GM18861 (cell line): ENCODE measurements around the gene TCN1.
"Not testable (repeated sequence)": the region's sequence is repeated elsewhere in the genome, so short reads cannot be mapped to it uniquely, and the experiment has no call there.

Experiments
- ATAC-seq: cut with Tn5 transposase; IDR thresholded peaks from one replicate; pipeline ENCODE4 v1.9.1; 2021; ENCODE audit not compliant: unreplicated experiment

TCN1 gene

GRCh38 chr11:59866397-59866796 is at the start of gene TCN1:
TSS of gene TCN1 (minus strand) at chr11:59866487. CDS start at chr11:59866470, 17 bp downstream.
- ATAC-seq, result no peak

DNA sequence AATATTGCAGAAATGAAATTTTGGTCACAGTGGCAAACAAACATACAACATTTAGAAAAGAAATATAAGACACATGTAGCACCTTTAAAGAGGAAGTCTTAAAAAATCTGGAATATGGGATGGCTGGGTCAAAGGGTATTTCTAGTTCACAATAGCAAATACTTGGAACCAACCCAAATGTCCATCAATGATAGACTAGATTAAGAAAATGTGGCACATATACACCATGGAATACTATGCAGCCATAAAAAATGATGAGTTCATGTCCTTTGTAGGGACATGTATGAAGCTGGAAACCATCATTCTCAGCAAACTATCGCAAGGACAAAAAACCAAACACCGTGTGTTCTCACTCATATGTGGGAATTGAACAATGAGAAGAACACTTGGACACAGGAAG is 37.3 kb upstream of the TCN1 start:
- ATAC-seq, result not testable (repeated sequence)

GRCh38 chr11:59901306-59901705 is 35.0 kb upstream of the TCN1 start:
- no peak for ATAC-seq

GRCh38 chr11:59900366-59901126 is 34.3 kb upstream of the TCN1 start:
- no peak for ATAC-seq

GRCh38 chr11:59899532-59899931 is 33.2 kb upstream of the TCN1 start:
- no peak for ATAC-seq

DNA sequence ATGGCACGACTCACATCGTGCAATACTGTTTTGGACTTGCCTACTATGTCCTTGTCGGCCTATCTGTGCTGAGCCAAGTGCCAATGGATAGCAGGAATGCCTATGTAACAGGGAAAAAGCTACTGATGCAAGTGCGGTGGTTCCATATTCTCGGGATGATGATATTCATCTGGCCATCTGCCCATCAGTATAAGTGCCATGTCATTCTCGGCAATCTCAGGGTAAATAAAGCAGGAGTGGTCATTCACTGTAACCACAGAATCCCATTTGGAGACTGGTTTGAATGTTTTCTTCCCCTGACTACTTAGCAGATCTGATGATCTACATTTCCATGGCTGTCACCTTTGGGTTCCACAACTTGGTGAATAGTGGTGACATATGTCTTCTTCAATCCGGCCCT is 32.4 kb upstream of the TCN1 start:
- ATAC-seq, result no peak

- ATAC-seq, result no peak
Observed at GRCh38 chr11:59898046-59898445, 31.8 kb upstream of the TCN1 start.

DNA sequence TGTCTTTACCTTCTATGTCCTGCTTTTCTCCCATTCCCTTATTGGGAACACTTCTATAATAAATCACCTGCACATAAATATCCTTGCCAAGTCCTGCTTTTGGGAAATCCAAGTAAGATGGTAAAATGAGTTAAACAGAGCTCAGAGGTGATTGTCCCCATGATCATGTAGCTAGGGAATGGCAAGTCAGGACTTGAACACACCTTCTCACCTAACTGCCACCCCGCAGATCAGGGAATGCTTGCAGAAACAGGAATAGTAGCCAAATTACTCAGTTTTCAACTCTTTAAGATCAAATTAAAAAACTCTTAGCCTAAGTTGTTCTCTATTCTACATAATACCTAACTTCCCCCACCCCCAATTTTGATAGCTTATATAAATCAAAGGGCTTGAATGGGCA is 28.3 kb upstream of the TCN1 start:
- no peak for ATAC-seq

DNA sequence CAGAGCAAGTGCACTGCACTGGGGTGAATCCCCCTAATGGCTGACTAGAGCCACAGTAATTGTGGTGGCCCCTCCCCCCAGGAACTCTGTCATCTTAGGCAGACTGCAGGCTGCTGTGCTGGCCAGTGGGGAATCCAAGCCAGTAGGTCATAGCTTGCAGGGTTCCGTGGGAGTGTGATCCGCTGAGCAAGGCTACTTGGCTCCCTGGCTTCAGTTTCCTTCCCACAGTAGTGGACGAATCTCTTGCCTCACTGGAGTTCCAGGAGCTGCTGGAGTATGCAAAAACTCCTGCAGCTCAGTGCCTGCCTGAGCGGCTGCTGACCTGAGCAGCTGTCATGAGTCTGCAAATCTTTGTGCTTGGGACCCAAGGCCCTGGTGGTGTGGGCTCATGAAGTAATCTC is 25.5 kb upstream of the TCN1 start:
- no peak for ATAC-seq

GRCh38 chr11:59887156-59887555 is 20.9 kb upstream of the TCN1 start:
- ATAC-seq, result not testable (repeated sequence)

GRCh38 chr11:59883597-59883996 is 17.3 kb upstream of the TCN1 start:
- ATAC-seq, result no peak

- ATAC-seq, result no peak
Observed at GRCh38 chr11:59879567-59879966, 13.3 kb upstream of the TCN1 start.

GRCh38 chr11:59878575-59878974 is 12.3 kb upstream of the TCN1 start, which contains the start of gene OOSP3:
TSS of gene OOSP3 (plus strand) at chr11:59878782. CDS start at chr11:59878809, 27 bp downstream.
- no peak for ATAC-seq

DNA sequence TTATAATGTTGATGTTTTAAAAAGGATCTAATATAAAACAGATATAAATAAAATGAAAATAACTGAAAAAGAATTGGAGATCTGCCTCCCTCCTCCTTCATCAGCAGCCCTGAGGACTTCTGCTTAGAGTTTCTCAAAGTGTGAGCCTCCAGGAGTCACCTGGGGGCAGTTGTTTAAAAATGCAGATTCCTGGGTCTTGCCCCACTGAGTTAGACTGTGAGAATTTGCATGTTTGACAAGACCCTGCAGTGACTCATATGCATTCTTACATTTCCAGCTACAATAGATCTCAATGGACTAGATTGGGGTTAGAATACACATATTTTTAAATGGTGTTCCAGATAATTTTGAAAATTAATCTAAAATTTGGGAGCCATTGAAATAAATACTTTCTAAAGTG is 11.5 kb upstream of the TCN1 start:
- no peak for ATAC-seq

DNA sequence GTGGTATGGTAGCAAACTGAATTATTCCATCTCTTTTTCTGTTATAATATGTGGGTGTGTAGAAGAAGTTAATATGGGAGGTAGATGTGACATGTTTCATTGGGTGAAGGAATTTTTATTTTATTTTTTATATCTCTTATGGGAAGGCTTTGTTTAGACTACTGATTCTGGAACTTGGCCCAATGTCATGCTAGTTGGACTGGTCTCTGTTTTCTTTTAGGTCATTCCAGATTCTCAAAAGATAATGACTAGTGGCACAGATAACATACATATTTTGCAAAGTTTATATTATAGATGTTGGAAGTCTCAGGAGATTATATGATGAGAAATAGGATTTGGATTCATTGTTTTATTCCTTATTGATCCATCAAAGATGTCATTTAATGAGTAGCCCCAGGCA is 11.0 kb upstream of the TCN1 start:
- no peak for ATAC-seq

- ATAC-seq, result no peak
Observed at GRCh38 chr11:59875856-59876519, 9.7 kb upstream of the TCN1 start.

DNA sequence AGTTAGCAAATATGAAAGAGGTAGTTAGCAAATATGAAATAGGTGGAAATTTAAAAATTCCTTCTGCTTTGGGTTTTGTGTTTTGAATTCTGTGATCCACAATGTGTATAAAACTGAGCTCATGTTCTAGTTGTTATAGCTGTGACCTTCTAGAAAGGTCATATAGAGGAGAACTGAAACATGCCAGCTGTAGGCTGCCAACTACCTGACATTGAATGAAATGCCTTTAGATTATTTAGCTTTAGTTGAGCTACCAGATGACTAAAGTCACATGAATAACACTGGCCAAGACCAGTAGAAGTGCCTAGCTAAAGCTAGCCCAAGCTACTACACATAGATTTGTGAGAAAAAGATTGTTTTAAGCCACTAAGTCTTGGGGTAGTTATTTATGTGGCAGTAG is 5.8 kb upstream of the TCN1 start:
- no peak for ATAC-seq

DNA sequence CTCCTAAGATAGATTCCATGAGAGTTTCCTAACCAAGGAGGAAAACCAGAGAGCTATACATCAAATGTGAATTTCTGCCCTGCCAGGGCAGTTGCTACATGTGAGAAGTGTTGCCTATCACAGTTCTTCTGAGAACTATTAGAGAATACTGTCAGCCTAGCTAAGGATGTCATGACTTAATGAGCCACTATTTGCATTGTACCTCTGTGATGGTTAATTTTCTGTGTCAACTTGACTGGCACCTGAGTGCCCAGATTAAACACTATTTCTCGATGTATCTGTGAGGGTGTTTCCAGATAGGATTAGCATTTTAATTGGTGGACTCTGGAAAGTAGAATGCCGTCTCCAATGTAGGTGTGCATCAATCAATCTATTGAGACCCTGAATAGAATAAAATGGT is 1.7 kb upstream of the TCN1 start:
- ATAC-seq, result no peak

- ATAC-seq, result no peak
Observed at GRCh38 chr11:59866836-59867235, 549 bp upstream of the TCN1 start.

DNA sequence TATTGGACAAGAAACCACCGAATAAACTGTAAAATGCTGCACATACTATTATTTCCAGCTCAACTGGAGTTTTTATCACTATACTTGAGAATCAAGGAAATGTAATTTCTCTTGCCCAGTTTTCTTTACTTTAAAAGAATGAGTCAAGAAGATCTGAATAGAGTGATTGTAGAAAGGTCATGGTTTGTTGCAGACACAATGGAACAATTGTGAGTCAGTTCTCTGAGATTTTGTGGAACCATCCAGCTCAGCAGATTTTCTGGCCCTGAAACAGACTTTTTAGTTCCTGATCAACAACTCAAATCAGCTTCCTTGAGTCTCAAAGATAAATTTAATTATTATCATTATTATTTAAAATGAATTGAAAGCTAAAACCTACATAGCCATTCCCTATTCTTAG is 1.3 kb downstream of the TCN1 start:
- no peak for ATAC-seq

DNA sequence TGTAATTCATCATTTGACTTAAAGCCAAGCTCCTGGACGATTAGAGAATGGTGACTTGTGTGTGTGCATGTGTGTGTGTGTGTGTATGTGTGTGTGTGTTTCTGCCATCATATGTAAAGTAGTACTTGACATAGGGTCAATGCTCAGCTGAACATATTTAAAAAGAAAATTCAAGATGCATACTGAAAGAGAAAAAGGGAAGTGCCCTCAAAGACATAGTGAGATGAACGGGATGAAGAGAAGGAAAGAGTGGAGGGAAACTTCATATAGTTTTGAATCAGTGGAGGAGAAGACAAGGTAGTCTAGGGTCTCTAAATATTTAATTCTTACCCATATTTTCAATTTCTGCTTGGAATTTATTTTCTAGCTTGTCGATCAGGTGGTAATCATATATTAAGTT is 4.0 kb downstream of the TCN1 start:
- ATAC-seq, result no peak

DNA sequence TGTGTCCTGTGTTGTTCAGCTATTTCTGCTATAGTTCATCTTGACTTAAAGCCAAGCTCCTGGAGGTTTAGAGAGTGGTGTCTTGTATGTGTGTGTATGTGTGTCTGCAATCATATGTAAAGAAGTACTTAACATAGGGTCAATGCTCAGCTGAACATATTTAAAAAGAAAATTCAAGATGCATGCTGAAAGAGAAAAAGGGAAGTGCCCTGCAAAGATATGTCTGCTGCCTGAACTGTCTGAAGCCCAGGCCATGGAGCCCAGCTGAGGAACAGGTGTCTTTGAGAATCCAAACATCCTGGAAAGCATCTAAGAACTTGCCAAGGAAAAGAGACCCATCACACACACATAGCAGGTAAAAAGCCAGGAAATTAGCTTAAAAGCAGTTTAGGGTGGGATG is 6.6 kb downstream of the TCN1 start:
- no peak for ATAC-seq
